ENCODE results near the gene TK2.
"Not testable (repeated sequence)": the region's sequence is repeated elsewhere in the genome, so short reads cannot be mapped to it uniquely, and the experiment has no call there.

Gene TK2

DNA sequence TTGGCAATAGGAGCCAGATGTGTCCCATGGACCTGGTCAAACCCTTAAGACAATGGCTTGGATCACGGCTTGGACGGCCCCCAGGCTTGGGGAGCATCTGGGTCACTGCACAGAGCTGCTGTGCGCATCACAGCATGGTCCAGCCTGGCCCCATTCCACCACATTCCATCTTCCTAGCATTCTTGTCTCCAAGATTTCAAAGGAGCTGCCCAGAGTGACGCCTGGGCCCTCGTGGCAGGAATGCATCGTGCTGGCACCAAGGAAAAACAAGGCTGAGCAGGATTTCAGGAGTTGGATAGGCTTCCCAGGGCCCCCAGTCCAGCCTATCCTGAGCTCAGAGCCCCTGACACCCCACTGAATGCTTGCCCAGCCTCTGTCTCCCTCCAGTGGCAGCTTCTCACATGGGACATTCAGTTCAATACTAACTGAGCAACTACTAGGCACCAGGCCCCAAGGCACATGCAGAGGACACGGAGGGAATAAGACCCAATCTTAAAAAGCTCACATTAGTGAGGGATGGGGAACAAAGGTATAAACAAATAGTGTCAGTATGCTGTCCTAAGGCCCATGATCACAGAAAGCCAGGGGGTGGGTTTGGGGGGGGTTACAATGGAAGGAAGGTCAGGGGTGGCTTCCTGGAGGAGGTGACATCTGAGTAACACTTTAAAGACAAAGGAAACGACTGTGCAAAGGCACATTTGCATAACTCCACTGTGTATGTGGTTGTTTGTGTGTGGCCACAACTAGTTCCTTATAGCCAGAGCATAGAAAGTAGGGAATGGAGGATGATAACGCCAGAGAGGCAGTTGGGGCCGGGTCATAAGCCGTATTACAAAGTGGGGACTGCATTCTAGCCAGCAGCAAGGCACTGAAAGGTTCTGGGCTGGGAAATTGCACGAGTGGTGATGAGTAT, 34.1 kb downstream of the TK2 start:
- no peak for FAIRE-seq
- no peak for TF ChIP-seq POLR2A (IDR thresholded peaks at IDR 0.05; ENCODE audit: low read depth, low read length)
- no peak for DNase-seq (ENCODE audit: insufficient read length, low spot score)

DNA sequence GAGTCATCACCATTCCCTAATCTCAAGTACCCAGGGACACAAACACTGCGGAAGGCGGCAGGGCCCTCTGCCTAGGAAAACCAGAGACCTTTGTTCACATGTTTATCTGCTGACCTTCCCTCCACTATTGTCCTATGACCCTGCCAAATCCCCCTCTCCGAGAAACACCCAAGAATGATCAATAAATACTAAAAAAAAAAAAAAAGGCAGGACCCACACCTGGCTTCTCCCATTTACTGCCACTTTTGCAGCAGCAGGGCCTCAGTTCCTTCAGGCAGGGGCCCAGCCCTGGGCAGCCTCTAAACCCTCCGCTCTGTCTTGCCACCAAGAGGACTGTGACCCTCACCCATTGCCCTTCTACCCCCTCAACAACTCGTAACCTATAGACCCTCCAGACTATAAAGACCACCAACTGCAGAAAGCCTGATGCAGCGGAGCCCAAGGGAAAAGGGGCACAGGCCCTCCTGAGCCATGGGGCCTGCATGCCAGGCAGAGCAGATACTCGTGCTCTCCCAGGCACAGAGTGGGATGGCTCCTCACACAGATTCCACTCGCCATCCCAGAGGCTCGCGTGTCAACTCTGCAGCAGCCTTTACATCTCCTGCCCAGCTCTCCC, 34.8 kb downstream of the TK2 start:
- not testable (repeated sequence) for DNase-seq (ENCODE audit: insufficient read length, low spot score); FAIRE-seq

DNA sequence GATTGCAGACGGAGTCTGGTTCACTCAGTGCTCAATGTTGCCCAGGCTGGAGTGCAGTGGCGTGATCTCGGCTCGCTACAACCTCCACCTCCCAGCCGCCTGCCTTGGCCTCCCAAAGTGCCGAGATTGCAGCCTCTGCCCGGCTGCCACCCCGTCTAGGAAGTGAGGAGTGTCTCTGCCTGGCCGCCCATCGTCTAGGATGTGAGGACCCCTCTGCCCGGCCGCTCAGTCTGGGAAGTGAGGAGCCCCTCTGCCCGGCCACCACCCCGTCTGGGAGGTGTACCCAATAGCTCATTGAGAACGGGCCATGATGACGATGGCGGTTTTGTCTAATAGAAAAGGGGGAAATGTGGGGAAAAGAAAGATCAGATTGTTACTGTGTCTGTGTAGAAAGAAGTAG, 35.5 kb downstream of the TK2 start:
- not testable (repeated sequence) for DNase-seq (ENCODE audit: insufficient read length, low spot score); FAIRE-seq

DNA sequence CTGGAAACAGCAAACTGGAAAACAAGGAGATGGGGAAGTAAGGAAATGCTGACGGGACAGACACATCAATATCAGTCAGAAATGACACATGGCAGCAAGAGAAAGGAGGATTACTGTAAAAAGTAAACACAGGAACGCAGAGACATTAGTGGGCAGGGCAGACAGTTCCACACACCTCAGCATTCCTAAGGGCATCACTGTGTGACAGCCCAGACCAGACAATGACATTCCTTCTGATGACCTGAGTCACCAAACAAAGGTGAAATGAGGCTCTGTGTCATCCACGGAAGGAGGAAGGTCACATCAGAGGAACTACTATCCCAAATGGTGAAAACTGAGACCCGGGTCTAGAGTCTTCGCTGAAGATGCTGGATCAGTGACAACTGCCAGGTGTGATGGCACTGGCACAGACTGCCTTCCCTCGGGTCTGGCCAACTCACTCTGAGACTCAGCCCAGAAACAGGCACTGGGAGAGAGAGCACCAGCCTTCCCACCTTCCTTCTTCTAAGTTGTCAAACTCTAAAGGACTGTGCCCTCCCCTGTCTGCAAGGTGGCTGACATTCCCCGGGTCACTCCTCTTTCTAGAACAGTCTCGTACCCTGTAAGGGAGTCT, 36.7 kb downstream of the TK2 start:
- FAIRE-seq, result no peak
- no peak for DNase-seq (ENCODE audit: insufficient read length, low spot score)
- no peak for TF ChIP-seq POLR2A (IDR thresholded peaks at IDR 0.05; ENCODE audit: low read depth, low read length)

DNA sequence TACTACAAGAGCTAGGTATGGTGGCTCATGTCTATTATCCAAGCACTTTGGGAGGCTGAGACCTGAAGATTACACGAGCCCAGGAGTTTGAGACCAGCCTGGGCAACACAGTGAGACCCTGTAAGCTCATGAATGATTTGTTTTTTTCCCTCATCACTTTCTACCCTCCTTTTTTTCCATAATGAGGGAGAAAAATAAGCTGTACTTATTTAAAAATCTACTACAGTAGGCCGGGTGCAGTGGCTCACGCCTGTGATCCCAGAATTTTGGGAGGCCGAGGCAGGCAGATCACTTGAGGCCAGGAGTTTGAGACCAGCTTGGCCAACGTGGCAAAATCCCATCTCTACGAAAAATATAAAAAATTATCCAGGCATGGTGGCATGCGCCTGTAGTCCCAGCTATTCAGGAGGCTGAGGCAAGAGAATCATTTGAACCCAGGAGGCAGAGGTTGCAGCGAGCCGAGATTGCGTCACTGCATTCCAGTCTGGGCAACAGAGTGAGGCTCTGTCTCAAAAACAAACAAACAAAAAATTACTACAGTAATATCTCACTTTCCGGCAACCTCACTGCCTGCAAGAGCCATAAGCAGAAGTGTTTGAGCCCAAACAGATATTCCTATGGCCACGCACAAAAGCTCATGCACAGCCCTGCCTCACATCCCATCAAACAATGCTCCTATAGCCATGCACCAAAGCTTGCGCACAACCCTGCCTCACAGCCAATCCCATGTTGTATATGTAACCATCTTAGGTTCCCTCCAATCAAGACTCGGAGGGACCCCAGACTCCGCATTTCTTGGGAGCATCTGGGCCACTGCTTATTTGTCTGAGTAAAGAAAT, 37.4 kb downstream of the TK2 start:
- FAIRE-seq (no peak), DNase-seq (ENCODE audit: insufficient read length, low spot score) (no peak)
- TF ChIP-seq POLR2A (IDR thresholded peaks at IDR 0.05; ENCODE audit: low read depth, low read length), result no peak

DNA sequence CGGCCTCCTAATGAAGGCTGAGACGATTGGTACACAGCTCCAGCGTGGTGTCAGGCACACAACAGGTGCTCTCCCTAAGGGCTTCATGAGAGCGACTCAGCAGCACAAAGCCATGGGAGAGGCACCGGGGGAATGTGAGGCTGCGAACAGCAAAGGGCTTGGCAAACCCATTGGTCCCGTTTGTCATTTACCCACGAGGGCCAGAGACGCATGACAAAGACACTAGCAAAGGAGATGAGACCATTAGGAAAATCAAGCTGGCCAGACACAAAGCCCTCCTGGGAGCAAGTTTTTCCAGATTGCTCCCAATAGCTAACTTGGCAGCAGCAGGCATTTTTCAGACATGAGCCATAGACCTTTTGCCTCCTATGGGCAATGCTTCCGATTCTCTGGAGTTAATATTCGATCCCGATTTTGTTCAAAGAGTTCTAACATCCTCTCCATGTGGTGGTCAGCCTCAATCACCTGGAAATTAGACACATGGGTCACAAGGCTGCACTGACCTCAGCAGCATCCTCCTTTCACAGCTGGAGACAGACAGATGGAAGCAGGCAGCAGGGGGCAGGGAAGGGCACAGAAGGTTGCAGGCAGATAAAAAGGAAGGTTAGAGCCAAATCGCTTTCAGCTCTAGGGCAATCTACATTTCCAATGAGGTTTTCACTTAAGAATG, 38.2 kb downstream of the TK2 start:
- no peak for TF ChIP-seq POLR2A (IDR thresholded peaks at IDR 0.05; ENCODE audit: low read depth, low read length)
- DNase-seq (ENCODE audit: insufficient read length, low spot score), result peak; percentile 64

DNA sequence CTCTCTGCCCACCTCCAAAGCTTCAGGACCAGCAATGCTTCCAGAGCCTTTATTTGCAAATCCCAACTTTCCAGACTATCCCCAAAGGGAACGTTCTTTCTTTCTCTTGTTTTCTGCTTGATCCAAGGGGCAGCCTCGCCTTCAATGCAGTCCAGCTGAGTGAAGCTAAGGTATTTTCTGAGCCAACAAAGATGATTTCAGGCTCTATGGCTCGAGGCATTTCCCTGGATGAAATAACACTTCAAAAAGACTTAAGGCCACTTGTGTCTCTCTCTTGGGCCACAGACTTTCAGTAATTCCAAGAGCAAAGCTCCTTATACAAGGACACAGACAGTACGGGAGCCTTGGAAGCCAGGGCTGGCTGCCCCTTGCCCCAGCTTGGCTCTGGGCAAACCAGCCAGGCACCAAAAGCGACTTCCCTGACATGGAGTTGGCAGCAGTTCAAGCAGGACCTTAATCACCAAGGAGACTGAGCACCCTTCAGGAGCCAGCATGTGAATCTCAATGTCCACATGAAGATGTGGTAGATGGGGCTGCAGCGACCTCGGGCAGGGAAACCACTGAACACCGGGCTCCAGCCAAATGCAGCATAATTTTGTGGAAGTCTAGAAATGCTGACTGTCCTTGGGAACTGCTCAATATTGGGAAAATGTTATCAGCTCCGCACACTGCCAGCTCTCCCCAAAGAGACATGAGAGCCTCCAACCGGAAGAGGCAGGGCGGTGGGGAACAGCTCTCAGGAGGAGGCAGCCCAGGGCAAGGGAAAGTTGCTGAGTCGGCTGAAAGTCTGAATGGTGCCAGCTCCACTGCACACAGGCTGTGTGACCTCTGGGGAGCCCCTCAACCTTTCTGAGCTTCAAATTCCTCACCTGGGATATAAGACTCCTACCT, 39.0 kb downstream of the TK2 start:
- FAIRE-seq (no peak), DNase-seq (ENCODE audit: insufficient read length, low spot score) (no peak)
- TF ChIP-seq POLR2A (IDR thresholded peaks at IDR 0.05; ENCODE audit: low read depth, low read length), result no peak

More for the DNA sequence above, 38.2 kb downstream of the TK2 start:
- FAIRE-seq, result no peak

DNA sequence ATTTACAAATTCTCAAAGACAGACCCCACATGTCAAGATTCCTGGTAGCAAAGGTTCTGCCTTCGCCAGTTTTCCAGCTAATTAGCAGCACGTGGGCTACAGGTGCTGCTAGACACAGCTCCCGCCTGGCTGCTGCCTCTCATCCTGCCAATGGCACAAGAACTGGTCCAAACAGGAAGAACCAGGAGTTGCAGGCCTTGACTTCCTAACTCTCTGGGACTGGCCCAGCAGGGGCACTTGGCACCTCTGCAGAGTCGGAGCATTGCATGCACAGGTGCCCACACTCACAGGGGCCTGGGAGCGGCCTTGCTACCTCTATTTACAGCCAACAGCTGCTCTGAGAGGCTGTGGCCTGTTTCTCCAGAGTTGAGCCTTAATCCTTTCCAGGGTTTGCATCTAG, 39.6 kb downstream of the TK2 start:
- TF ChIP-seq POLR2A (IDR thresholded peaks at IDR 0.05; ENCODE audit: low read depth, low read length), result no peak
- FAIRE-seq, result no peak

DNA sequence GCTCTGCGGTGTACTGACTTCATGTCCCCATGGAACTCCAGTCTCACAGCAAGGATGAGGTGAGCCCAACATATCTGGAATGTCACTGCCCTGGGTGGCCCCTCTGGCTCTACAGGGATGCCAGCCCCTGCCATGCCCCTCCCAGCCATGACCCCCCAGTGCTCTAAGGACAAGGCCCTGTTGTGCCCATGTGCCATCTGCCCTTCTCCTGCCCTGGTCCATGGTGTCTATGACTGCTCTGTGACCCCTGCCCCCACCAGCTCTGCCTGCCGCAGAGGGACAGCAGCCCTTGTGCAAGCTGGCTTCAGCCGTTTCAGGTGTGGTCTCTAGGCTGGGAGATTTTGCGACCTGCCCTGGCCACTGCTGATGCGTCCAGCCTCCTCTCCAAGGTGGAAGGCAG, 40.3 kb downstream of the TK2 start:
- DNase-seq (ENCODE audit: insufficient read length, low spot score) (no peak), FAIRE-seq (no peak)
- TF ChIP-seq POLR2A (IDR thresholded peaks at IDR 0.05; ENCODE audit: low read depth, low read length), result no peak

More for the DNA sequence above, 39.6 kb downstream of the TK2 start:
- DNase-seq (ENCODE audit: insufficient read length, low spot score), result no peak

DNA sequence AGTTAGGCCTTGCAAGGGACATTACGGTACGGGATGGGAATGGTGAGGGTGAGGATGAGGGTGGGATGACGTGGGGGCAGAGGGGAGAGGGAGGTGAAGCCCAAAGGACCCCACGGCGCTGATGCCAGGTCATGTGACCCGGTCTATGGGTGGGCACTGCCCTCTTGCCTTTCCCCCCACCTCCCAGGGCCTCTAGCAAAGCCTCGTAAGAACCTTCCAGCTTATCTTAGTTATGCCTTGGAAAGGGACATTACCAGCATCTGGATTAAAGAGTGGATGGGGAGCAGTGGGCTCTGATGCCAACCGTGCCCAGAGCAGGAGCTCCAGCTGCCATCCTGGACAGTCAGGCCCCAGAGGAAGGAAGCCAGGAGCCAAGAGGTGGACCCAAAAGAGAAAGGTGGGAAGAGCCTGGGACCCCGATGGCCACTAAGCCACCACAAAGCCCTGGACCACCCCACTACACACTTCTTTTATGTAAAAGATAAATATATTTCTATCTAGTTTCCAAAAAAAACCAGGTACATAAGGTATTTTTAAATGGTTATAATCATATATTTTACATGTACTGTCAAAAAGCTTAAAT, 40.9 kb downstream of the TK2 start:
- TF ChIP-seq POLR2A (IDR thresholded peaks at IDR 0.05; ENCODE audit: low read depth, low read length), result no peak
- FAIRE-seq (no peak), DNase-seq (ENCODE audit: insufficient read length, low spot score) (no peak)

DNA sequence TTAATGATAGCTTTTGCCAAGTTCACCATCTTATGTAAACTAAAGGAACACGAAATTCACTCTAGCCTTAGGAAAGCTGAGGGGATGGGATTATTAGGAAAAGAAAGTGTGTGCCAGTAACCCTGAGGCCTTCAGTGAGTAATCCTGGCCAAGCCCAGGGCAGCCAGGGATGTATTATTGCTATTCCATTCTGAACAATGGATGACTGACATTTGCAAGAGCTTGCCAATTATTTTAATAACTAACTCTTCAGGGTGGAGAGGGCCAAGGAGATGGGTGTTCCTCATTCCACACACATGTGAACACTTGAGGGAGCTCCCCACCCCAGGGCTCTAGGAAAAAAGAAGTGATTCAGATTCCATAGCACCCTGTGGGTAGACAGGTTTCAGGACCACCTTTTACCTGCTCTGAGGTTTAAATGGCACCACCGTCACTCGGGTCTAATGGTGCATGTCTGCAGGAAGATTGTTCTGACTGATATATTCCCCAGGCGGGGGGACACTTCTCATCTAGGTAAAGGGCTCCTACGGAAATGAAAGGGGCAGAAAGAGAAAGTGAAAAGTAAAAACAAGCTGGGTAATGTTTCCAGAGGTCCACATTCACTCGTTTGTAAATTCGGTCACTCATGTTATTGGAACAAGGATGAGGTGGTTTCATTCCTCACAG, 41.5 kb downstream of the TK2 start:
- TF ChIP-seq POLR2A (IDR thresholded peaks at IDR 0.05; ENCODE audit: low read depth, low read length), result no peak
- FAIRE-seq (no peak), DNase-seq (ENCODE audit: insufficient read length, low spot score) (no peak)
